C4-2B (cell line): ENCODE results near the gene SCN2B.

Experiments used
- ZFX ChIP-seq: fragments of 450-650 bp; IDR thresholded peaks from 2 replicates; pipeline ENCODE4 v1.6.1; 2017
- TF ChIP-seq, protein P1 (sequence below): fragments of 450-650 bp; conservative IDR thresholded peaks from 2 replicates; pipeline ENCODE4 v1.5.1; 2017; ENCODE audit warnings: mild to moderate bottlenecking

DNA sequence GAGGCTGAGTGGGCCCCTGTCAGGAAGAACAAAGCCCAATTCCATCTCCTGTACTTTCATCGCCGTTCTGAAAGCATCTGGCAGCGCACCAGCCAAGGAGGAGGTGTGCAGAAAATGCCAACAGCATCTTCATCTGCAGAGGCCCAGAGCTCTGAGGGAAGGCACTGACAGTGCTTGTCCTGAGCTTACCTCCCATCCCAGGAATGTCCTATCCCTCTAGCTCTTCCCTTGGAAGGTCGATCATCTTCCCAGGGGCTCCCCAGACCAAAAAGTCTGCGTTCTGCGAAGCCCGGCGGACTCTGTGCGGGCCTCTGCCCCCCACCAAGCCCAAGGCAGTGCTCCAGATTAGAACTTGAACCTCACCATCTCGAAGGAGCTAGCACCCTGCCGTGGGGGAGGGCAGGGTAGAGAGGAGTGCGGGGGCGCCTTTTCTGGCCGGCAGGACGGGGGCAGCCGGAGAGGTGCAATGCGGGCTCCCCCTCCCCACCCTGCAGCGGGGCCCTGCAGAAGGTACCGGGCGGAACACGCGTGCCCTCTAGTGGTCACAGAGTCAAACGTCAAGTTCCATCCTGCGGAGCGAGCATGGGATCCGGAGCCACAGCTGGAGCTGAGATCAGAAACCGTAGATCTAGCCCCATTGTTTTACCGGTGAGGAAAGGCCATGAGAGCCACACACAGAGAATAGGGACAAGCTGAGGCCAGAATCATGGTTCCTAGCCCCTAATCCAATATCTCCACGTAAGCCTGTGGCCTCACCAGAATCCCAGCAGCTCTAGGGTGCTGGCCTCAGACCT, 5.0 kb downstream of the SCN2B start:
- TF ChIP-seq, protein P1, sequence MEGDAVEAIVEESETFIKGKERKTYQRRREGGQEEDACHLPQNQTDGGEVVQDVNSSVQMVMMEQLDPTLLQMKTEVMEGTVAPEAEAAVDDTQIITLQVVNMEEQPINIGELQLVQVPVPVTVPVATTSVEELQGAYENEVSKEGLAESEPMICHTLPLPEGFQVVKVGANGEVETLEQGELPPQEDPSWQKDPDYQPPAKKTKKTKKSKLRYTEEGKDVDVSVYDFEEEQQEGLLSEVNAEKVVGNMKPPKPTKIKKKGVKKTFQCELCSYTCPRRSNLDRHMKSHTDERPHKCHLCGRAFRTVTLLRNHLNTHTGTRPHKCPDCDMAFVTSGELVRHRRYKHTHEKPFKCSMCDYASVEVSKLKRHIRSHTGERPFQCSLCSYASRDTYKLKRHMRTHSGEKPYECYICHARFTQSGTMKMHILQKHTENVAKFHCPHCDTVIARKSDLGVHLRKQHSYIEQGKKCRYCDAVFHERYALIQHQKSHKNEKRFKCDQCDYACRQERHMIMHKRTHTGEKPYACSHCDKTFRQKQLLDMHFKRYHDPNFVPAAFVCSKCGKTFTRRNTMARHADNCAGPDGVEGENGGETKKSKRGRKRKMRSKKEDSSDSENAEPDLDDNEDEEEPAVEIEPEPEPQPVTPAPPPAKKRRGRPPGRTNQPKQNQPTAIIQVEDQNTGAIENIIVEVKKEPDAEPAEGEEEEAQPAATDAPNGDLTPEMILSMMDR, result peak; percentile 96
- no peak for TF ChIP-seq ZFX
